HUES6 (cell line): ENCODE measurements around the gene POFUT2.

Experiments
- H3K27ac ChIP-seq: 2 replicates; pipeline ENCODE4 v1.7.0; 2013; ENCODE audit warnings: low read depth, mild to moderate bottlenecking, low read length, inconsistent platforms
- H3K27me3 ChIP-seq: 2 replicates; pipeline ENCODE4 v1.6.1; 2013; ENCODE audit warnings: low read length; ENCODE audit not compliant: control insufficient read depth, insufficient read depth
- H3K36me3 ChIP-seq: 2 replicates; pipeline ENCODE4 v1.6.1; 2013; ENCODE audit warnings: low read length; ENCODE audit not compliant: control insufficient read depth, insufficient read depth
- H3K4me1 ChIP-seq: 2 replicates; pipeline ENCODE4 v1.6.1; 2013; ENCODE audit warnings: low read length; ENCODE audit not compliant: control insufficient read depth, insufficient read depth
- H3K4me3 ChIP-seq: 2 replicates; pipeline ENCODE4 v1.5.1; 2013; ENCODE audit warnings: low read depth, low read length
- H3K9ac ChIP-seq: one replicate; pipeline ENCODE4 v1.6.1; 2013; ENCODE audit warnings: mild to moderate bottlenecking, low read length
- H3K9me3 ChIP-seq: 2 replicates; pipeline ENCODE4 v1.6.1; 2013; ENCODE audit warnings: low read depth, low read length; ENCODE audit not compliant: control insufficient read depth, insufficient read depth

The POFUT2 gene

DNA sequence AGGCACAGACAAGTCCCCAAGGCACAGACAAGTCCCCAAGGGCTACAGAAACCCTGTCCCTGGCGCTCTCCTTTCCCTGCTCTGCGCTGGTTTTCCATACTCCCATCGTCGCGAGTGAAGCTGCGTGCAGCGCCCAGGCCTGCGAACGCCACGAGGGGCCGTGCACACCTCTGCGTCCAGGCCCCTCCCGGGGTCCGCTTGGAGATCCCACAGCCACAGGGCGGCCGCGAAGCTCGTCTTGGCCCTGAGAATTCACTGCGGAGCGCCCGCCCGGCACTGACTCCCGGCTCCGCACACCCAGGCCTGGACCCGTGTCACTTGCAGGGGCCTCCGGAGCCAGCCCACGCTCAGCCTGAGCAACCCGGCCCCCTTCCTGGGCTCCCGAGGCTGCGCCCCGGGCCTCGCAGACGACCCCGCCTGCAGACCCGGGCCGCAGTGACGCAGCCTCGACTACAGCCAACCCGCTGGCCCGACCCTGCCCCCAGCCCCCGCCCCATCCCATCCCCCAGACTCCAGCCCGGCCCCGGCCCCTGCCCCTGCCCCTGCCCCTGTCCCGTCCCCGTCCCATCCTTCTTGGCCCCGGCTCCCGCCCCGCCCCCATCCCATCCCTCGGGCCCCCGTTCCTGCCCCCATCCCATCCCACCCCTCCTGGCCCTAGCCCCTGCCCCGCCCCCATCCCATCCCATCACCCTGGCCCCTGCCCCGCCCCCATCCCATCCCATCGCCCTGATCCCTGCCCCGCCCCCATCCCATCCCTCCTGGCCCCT is 841 bp downstream of the POFUT2 start:
- Histone ChIP-seq H3K9me3 (no peaks in the 10 kb centered on the region), H3K27me3 (no peaks in the 10 kb centered on the region), H3K9ac (peak overlapping the region; percentile 86), H3K4me3 (peak overlapping the region; percentile 79), H3K4me1 (peaks cover 6% of the 10 kb centered on the region), H3K27ac (peak overlapping the region; percentile 65; the same call in 1 of the 2 replicates), H3K36me3 (peaks cover 43% of the 10 kb centered on the region)

DNA sequence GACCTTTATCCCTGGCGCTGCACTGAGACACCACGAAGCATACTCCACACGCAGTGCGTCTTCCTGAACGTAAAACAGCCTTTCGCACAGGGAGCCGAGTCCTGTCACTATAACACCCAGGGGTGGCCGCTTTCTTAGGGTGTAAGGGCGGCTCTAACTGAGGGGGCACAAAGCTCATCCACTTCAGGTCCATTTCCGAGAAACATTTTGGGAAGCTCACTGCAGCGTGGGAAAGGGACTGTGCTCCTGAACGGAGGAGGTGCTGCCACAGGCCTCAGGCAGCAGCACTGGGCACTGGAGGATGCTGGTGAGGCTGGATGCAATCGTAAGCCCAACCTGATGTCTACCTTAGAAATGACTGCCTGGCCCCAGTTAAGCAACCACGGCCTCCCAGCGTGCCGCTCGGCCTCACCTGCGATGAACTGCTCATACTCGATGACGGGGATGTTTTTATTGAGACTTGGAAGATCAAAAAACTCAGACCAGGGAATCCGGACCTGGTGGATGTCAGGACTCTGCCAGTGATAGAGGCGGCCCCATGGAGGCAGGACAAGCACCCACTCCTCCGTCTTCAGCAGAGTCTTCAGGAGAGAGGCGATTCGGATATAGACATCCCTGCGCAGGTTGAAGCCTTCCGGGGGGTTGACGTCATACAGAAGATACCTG is 2.3 kb downstream of the POFUT2 start:
- Histone ChIP-seq H3K4me1 (peaks cover 5% of the 10 kb centered on the region), H3K36me3 (peaks cover 54% of the 10 kb centered on the region), H3K4me3 (no peak overlapping the region), H3K27me3 (no peaks in the 10 kb centered on the region), H3K9ac (no peak overlapping the region), H3K27ac (no peak overlapping the region), H3K9me3 (no peaks in the 10 kb centered on the region)

DNA sequence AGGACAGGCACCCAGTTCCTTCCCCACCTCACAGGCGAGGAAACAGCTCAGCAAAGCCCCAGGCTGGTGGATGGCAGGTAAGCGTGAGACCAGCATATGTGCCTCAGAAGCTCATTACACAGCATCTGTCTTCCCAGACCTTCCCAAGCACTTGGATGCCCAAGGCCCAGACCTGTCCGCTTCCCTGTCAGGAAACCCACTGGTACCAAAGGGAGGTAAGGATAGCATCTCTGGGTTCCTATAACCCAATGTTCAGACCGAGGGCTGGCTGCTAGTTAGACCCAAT is 3.3 kb downstream of the POFUT2 start:
- Histone ChIP-seq H3K4me1 (peaks cover 5% of the 10 kb centered on the region), H3K4me3 (no peak overlapping the region), H3K9ac (no peak overlapping the region), H3K36me3 (peaks cover 64% of the 10 kb centered on the region), H3K27me3 (no peaks in the 10 kb centered on the region), H3K9me3 (no peaks in the 10 kb centered on the region), H3K27ac (no peak overlapping the region)

DNA sequence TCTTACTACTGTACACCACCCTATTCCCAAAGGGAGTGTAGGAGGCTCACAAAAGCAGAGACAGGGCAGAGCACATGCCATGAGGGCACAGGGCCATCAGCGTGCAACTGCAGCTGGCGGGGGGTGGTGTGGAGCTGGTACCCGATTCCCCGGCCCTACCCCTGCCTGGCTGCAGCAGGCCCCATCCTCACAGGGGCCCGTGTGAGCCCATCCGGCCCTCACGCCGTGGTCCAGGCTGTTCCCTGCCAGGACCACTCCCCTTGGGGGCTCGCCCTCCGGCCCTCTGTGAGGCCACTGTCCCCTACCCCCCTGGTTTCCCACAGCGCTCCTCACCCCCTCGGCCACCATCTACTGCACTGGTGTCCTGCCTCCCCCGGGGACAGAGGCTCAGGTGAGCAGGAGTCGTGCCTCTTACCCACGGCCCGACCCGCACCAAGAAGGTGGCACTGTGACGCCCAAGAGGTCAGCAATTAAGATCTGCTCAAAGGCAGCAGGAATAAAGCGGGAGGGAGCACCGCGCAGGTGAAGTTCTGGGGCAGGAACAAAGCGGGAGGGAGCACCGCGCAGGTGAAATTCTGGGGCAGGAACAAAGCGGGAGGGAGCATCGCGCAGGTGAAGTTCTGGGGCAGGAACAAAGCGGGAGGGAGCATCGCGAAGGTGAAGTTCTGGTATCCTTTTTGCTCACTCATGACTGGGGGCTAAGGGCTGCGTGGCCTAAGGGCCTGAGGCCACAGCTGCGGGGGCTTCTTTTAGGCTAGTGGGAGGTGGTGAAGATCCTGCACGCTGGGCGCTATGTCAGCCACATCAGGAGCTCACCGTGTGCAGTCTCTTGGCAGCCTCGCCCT is 3.9 kb downstream of the POFUT2 start:
- Histone ChIP-seq H3K4me3 (no peak overlapping the region), H3K27ac (no peak overlapping the region), H3K4me1 (peaks cover 5% of the 10 kb centered on the region), H3K9ac (no peak overlapping the region), H3K36me3 (peaks cover 66% of the 10 kb centered on the region), H3K9me3 (no peaks in the 10 kb centered on the region), H3K27me3 (no peaks in the 10 kb centered on the region)

DNA sequence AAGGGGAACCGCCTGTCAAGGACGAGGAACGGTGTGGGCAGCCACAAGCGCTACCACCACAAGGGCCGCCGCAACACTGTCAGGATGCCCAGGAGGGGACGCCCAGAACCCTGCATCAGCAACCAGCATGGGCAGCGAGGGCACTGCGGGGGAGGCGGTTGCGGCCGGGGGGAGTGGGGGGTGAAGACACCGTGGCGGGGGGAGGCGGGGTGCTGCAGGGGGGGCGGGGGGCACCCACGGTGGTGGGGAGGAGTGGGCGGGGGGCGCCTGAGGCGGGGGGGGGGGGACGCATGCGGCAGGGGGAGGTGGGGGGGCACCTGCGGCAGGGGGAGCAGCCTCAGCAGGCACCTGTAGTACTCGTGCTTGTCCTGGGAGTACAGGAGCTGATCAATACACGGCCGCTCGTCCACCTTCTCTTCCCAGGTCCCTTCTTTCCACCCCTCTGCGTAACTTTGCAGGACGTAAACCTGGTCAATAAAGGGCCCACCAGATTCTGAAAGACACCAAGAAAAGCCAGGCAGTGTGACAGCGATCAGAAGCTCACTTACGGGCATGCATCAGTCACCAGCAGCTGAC is 4.6 kb downstream of the POFUT2 start:
- Histone ChIP-seq H3K9me3 (no peaks in the 10 kb centered on the region), H3K27ac (no peak overlapping the region), H3K9ac (no peak overlapping the region), H3K27me3 (no peaks in the 10 kb centered on the region), H3K4me3 (no peak overlapping the region), H3K4me1 (peaks cover 5% of the 10 kb centered on the region), H3K36me3 (peaks cover 73% of the 10 kb centered on the region)

DNA sequence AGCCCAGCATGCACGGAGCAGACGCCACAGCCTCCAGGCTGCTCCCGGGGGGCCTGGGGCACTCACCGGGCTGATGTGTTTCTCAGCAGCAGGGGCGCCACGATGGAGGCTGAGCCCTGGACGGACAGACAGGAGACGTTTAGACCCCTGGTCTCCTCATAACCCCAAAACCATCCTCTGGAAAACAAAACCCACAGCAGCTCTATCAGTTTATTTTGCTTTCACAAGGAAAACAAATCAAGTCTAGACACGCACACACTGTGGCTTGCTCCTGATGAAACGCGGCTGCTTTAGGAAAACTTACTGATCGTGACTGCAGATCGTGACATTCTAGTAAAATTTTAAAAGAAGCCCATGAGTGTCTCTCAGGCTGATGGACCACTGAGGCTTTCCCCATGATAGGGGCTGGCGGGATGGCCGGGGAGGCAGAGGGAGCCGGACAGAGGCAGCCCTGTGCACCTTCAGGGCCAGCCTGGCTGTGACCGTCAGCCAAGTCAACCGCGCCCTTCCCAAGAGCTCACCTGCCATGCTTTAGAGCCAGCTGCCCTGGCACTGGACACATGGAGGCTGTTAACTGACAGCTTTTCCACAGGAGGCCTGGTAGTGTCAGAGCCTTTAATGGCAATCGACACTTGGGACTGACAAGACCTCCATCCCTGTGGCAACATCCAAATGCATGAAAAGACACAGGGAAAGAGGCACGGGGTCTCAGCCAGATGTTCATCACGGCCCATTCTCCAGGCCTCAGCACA is 5.2 kb downstream of the POFUT2 start:
- Histone ChIP-seq H3K27me3 (no peaks in the 10 kb centered on the region), H3K4me1 (peaks cover 5% of the 10 kb centered on the region), H3K27ac (0 out of 2 replicates have a peak overlapping the region, but pooled peaks have one; percentile 23), H3K4me3 (no peak overlapping the region), H3K9me3 (no peaks in the 10 kb centered on the region), H3K9ac (no peak overlapping the region), H3K36me3 (peaks cover 80% of the 10 kb centered on the region)

DNA sequence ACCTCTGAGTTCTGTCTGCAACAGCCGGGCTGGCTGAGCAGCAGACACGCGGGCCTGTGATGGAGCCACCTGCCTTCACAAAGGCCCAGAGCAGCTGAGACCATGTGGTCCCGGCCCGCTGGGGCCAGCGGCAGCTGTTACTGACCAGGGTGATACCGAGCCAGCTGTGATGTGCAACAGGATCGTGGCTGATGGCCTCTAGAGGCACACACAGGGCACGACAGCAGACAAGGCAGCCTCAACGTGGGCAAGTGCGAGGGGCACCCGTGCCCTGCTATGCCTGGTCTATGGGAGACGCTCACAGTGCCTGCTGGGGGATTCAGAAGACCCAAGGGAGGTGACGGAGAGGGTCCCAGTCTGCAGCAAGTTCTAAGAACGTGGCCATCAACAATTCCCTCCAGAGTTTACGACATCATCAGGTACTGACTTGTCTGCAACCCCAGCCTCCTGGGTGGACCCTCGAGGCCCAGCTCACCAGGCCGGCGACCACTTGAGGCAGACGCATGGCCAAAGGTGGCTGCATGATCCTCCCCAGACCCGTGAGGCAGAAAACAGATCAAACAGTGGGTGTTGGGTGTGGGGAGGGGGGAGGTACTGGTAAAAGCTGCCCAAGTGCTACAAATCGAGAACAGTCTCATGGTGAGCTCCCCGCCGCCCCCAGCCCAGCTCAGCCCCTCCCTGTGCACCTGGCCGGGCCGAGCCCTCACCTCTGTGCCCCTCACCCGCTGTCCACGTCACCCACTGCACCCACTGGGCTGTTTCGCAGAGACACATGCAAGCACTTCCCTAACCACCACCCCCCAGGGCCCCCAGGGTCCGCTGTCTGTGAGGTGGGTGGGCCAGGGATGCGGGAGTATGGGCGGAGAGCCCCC is 6.0 kb downstream of the POFUT2 start:
- Histone ChIP-seq H3K4me1 (peaks cover 4% of the 10 kb centered on the region), H3K36me3 (peaks cover 88% of the 10 kb centered on the region), H3K9ac (no peak overlapping the region), H3K4me3 (no peak overlapping the region), H3K27ac (0 out of 2 replicates have a peak overlapping the region, but pooled peaks have one; percentile 23), H3K9me3 (no peaks in the 10 kb centered on the region), H3K27me3 (no peaks in the 10 kb centered on the region)

DNA sequence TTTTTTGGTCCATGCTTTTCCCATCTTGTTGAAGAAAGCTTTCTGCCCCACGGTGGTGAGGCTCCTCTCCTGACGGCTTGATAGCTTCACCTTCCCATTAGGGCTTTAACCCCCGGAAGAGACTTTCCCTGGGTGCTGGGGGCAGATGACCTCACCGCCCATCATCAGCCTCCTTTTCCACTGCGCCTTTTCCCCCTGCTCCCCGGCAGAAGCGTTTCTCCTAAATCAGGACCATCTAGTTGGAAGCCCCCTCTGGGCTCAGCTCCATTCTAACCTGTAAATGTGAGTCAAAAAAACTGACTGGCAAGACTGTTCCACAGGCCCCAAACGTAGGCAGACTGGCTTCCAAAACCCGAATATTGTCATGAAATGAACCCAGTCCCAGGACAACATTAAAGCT is 6.7 kb downstream of the POFUT2 start:
- H3K9me3 ChIP-seq, result no peaks in the 10 kb centered on the region

DNA sequence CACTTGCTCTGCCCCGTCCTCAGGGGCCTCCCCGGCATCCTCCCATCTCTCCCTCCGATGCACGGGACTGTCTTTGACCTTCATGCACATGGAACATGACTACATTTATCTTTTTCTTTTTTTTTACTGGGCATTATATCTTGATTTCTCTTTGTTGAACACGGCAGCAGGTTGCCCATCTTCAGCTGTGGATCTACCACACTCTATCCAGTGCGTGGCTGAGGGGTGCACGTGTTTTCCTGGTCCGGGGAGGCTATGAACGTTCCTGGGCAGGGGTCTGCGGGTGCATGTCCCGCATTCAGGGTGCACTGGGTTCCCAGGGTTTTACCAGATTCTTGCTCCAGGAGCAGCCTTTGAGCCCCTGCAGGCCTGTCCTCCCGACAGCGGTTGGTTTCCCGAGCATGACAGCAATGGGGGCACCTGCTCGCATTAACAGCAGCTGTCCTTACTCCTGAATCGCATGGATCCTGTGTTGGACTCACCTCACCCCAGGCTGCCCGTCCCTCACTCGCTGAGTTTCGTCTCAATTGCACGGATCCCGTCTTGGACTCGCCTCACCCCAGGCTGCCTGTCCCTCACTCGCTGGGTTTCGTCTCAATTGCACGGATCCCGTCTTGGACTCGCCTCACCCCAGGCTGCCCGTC is 7.4 kb downstream of the POFUT2 start:
- H3K9me3 ChIP-seq, result no peaks in the 10 kb centered on the region
- H3K36me3 ChIP-seq, result peaks cover 92% of the 10 kb centered on the region
- no peak overlapping the region for H3K4me3 ChIP-seq
- H3K27ac ChIP-seq, result no peak overlapping the region
- no peak overlapping the region for H3K9ac ChIP-seq
- H3K4me1 ChIP-seq, result no peaks in the 10 kb centered on the region
- H3K27me3 ChIP-seq, result no peaks in the 10 kb centered on the region

More for the DNA sequence above, 6.7 kb downstream of the POFUT2 start:
- Histone ChIP-seq H3K27me3 (no peaks in the 10 kb centered on the region), H3K27ac (no peak overlapping the region), H3K4me3 (no peak overlapping the region), H3K4me1 (no peaks in the 10 kb centered on the region), H3K9ac (no peak overlapping the region), H3K36me3 (peaks cover 92% of the 10 kb centered on the region)
